ENCODE data around the gene ZNF556. TPM values are rescaled to one million over a fixed set of nuclear protein-coding genes. Genes with fewer than 3 reads are reported as not detected.

The ZNF556 gene
- total RNA-seq, 1 experiment from 2014 or later = not detected

DNA sequence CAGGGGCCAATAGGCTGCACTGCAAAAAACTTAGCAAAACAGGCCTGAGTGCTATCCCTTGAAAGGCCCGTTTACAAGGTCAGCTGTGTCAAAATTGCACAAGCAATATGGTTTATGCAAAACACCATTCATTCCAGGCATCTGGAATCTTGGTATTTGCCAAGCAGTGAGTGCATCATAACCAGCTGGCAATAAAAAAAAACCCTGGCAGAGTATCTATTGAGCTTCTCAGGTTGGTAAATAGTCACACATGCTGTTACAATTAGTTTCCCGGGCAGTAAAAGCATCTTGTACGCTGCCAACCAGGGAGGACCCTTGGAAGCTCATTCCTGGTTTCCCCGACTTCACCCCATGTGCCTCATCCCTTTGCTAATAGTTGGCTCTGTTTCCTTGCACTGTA is 56.4 kb downstream of the ZNF556 start:
- H3K4me3 ChIP-seq (replicated peaks in 1 of 2; ENCODE audit: low read depth in 1 of 2, low read length in 2 of 2) = no peak overlapping the region
- no peak for TF ChIP-seq SIN3A (IDR thresholded peaks at IDR 0.05; ENCODE audit: low read depth)
- intact Hi-C loops (cut with micrococcal nuclease) = no loop called here
- H2AFZ ChIP-seq (ENCODE audit: low read depth, low read length, poor library complexity, severe bottlenecking) = no peak overlapping the region
- ChIA-PET CTCF (interaction anchor here (1.3 kb wide), 1 partner anchor 36 kb away, joined by 3 read pairs; no protein-coding TSS in a partner anchor), POLR2A (no interaction called here), RAD21 (ENCODE audit: low non-redundant PET in 1 of 2, low total read pairs in 2 of 2, uncharacterized antibody in 2 of 2, unreplicated experiment in 2 of 2) (no interaction called here)
- peaks cover 4 to 6% of the 10 kb centered on the region in 2 experiments; a peak in 2 of 4 replicates for H3K9me3 ChIP-seq (ENCODE audit: control insufficient read depth in 1 of 2, insufficient read depth in 1 of 2, low read depth in 1 of 2, low read length in 2 of 2)
- H3K9ac ChIP-seq (ENCODE audit: low read length) = no peak overlapping the region
- H3K36me3 ChIP-seq (ENCODE audit: control insufficient read depth in 1 of 2, insufficient read depth in 2 of 2, low read length in 2 of 2) = peaks cover 0 to 9% of the 10 kb centered on the region in 2 experiments; a peak in 1 of 4 replicates
- ATAC-seq = no peak
- no peaks in the 10 kb centered on the region for H4K20me1 ChIP-seq (ENCODE audit: insufficient read depth)
- no peaks in the 10 kb centered on the region for H3K4me1 ChIP-seq (ENCODE audit: control insufficient read depth in 1 of 2, insufficient read depth in 2 of 2, low read length in 2 of 2)
- H3K9me2 ChIP-seq (ENCODE audit: insufficient read depth) = no peaks in the 10 kb centered on the region
- no TSS peak for BruUV-seq (replicated peaks)
- no peak for DNase-seq (ENCODE audit: low read depth, low spot score)
- no peak overlapping the region for H3K4me2 ChIP-seq (ENCODE audit: low read length)
- no peaks in the 10 kb centered on the region for H3K27me3 ChIP-seq (ENCODE audit: insufficient read depth, low read length)
- H3K79me2 ChIP-seq (ENCODE audit: insufficient read depth, low read length) = no peaks in the 10 kb centered on the region
- no peak overlapping the region for H3K27ac ChIP-seq (ENCODE audit: low read depth, low read length)

DNA sequence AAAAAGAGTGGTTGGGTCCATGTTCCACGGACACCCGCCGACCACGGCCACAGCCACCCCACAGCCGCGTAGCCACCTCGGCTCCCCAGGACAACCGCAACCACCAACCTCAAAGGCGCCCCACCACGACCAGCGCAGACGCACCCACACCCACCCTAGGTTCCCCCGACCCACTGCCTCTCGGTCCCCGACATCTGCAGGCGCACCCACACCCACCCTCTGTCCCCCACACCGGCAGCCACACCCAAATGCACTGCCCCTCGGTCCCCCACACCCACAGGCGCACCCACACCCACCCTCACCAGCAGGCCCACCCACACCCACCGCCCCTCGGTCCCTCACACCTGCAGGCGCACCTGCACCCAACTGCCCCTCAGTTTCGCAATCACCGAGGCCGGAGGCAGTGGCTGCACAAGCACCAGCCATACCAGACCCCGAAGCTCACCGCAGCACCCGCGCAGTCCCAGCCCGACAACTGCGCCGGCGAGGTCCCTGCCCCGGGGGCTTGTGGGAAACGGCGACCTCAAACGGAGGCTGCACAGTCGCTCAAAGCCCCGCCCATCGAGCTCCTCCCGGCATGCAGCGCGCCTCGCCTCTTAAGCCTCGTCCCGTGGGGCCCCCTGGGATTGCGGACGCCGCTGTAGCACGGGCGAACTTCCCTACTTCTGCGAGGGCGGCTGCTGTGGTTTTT is 59.4 kb downstream of the ZNF556 start:
- 0 out of 4 replicates have a peak, but pooled peaks cover 0 to 4% of the 10 kb centered on the region in 2 experiments for H3K36me3 ChIP-seq (ENCODE audit: control insufficient read depth in 1 of 2, insufficient read depth in 2 of 2, low read length in 2 of 2)
- DNase-seq (ENCODE audit: low read depth, low spot score) (no peak), ATAC-seq (no peak)
- CTCF ChIA-PET = no interaction called here
- no peak for TF ChIP-seq YY1 (IDR thresholded peaks at IDR 0.05; ENCODE audit: extremely low read depth, insufficient replicate concordance, low read depth, low read length)
- no peak for TF ChIP-seq RAD21 (IDR thresholded peaks at IDR 0.05; ENCODE audit: low read depth)
- TF ChIP-seq, protein P1, sequence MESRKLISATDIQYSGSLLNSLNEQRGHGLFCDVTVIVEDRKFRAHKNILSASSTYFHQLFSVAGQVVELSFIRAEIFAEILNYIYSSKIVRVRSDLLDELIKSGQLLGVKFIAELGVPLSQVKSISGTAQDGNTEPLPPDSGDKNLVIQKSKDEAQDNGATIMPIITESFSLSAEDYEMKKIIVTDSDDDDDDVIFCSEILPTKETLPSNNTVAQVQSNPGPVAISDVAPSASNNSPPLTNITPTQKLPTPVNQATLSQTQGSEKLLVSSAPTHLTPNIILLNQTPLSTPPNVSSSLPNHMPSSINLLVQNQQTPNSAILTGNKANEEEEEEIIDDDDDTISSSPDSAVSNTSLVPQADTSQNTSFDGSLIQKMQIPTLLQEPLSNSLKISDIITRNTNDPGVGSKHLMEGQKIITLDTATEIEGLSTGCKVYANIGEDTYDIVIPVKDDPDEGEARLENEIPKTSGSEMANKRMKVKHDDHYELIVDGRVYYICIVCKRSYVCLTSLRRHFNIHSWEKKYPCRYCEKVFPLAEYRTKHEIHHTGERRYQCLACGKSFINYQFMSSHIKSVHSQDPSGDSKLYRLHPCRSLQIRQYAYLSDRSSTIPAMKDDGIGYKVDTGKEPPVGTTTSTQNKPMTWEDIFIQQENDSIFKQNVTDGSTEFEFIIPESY (IDR thresholded peaks at IDR 0.05; ENCODE audit: extremely low read depth, insufficient replicate concordance, low read length) = no peak
- TF ChIP-seq CBX3 (IDR thresholded peaks at IDR 0.05; ENCODE audit: low read depth) = no peak
- no peak for TF ChIP-seq FOSL1 (IDR thresholded peaks at IDR 0.05; ENCODE audit: low read depth)
- TF ChIP-seq, protein P2, sequence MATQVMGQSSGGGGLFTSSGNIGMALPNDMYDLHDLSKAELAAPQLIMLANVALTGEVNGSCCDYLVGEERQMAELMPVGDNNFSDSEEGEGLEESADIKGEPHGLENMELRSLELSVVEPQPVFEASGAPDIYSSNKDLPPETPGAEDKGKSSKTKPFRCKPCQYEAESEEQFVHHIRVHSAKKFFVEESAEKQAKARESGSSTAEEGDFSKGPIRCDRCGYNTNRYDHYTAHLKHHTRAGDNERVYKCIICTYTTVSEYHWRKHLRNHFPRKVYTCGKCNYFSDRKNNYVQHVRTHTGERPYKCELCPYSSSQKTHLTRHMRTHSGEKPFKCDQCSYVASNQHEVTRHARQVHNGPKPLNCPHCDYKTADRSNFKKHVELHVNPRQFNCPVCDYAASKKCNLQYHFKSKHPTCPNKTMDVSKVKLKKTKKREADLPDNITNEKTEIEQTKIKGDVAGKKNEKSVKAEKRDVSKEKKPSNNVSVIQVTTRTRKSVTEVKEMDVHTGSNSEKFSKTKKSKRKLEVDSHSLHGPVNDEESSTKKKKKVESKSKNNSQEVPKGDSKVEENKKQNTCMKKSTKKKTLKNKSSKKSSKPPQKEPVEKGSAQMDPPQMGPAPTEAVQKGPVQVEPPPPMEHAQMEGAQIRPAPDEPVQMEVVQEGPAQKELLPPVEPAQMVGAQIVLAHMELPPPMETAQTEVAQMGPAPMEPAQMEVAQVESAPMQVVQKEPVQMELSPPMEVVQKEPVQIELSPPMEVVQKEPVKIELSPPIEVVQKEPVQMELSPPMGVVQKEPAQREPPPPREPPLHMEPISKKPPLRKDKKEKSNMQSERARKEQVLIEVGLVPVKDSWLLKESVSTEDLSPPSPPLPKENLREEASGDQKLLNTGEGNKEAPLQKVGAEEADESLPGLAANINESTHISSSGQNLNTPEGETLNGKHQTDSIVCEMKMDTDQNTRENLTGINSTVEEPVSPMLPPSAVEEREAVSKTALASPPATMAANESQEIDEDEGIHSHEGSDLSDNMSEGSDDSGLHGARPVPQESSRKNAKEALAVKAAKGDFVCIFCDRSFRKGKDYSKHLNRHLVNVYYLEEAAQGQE (IDR thresholded peaks at IDR 0.05; ENCODE audit: low read depth) = no peak
- no peak for TF ChIP-seq CEBPB (IDR thresholded peaks at IDR 0.05; ENCODE audit: low read depth)
- no peak for TF ChIP-seq TCF7L2 (IDR thresholded peaks at IDR 0.05; ENCODE audit: borderline replicate concordance, extremely low read depth, insufficient read depth, insufficient read length)
- TF ChIP-seq ZNF274 (IDR thresholded peaks at IDR 0.05; ENCODE audit: low read depth, low read length) = no peak
- no peak for TF ChIP-seq EZH2phosphoT487 (IDR thresholded peaks at IDR 0.05; ENCODE audit: borderline replicate concordance)
- TF ChIP-seq POLR2AphosphoS5 (IDR thresholded peaks at IDR 0.05; ENCODE audit: low read depth, low read length) = no peak
- POLR2A ChIA-PET = no interaction called here
- no peak overlapping the region for H3K9ac ChIP-seq (ENCODE audit: low read length)
- no peaks in the 10 kb centered on the region for H4K20me1 ChIP-seq (ENCODE audit: insufficient read depth)
- BruUV-seq (replicated peaks) = no TSS peak
- no peaks in the 10 kb centered on the region for H3K9me2 ChIP-seq (ENCODE audit: insufficient read depth)
- no peaks in the 10 kb centered on the region for H3K27me3 ChIP-seq (ENCODE audit: insufficient read depth, low read length)
- no peak overlapping the region for H3K4me3 ChIP-seq (replicated peaks in 1 of 2; ENCODE audit: low read depth in 1 of 2, low read length in 2 of 2)
- H2AFZ ChIP-seq (ENCODE audit: low read depth, low read length, poor library complexity, severe bottlenecking) = no peak overlapping the region
- intact Hi-C loops (cut with micrococcal nuclease) = no loop called here
- H3K27ac ChIP-seq (ENCODE audit: low read depth, low read length) = no peak overlapping the region
- RAD21 ChIA-PET (ENCODE audit: low non-redundant PET in 1 of 2, low total read pairs in 2 of 2, uncharacterized antibody in 2 of 2, unreplicated experiment in 2 of 2) = no interaction called here
- H3K9me3 ChIP-seq (ENCODE audit: control insufficient read depth in 1 of 2, insufficient read depth in 1 of 2, low read depth in 1 of 2, low read length in 2 of 2) = peaks cover 0 to 4% of the 10 kb centered on the region in 2 experiments; a peak in 1 of 4 replicates
- H3K79me2 ChIP-seq (ENCODE audit: insufficient read depth, low read length) = no peaks in the 10 kb centered on the region
- no peaks in the 10 kb centered on the region for H3K4me1 ChIP-seq (ENCODE audit: control insufficient read depth in 1 of 2, insufficient read depth in 2 of 2, low read length in 2 of 2)
- H3K4me2 ChIP-seq (ENCODE audit: low read length) = no peak overlapping the region

Data from HCT116 (cell line).